ENCODE data around the gene TRAPPC10. TPM values are rescaled to one million over a fixed set of nuclear protein-coding genes. Genes with fewer than 3 reads are reported as not detected.

TRAPPC10 gene
- total RNA-seq, 2 donors from 2014 or later, result 14.4 to 38.9 TPM

- TF ChIP-seq POLR2AphosphoS5 (IDR thresholded peaks at IDR 0.05) (no peak), POLR2A (IDR thresholded peaks at IDR 0.05) (no peak)
- TF ChIP-seq, protein P1, sequence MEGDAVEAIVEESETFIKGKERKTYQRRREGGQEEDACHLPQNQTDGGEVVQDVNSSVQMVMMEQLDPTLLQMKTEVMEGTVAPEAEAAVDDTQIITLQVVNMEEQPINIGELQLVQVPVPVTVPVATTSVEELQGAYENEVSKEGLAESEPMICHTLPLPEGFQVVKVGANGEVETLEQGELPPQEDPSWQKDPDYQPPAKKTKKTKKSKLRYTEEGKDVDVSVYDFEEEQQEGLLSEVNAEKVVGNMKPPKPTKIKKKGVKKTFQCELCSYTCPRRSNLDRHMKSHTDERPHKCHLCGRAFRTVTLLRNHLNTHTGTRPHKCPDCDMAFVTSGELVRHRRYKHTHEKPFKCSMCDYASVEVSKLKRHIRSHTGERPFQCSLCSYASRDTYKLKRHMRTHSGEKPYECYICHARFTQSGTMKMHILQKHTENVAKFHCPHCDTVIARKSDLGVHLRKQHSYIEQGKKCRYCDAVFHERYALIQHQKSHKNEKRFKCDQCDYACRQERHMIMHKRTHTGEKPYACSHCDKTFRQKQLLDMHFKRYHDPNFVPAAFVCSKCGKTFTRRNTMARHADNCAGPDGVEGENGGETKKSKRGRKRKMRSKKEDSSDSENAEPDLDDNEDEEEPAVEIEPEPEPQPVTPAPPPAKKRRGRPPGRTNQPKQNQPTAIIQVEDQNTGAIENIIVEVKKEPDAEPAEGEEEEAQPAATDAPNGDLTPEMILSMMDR (IDR thresholded peaks at IDR 0.05), result no peak
- intact Hi-C loops (cut with DNase I), result no loop called here
- WGBS, result 90% methylated on average over 15 of the region's 15 CpGs
- Histone ChIP-seq H3K27ac (no peak overlapping the region), H3K4me3 (no peak overlapping the region), H3K4me1 (replicated peaks) (no peaks in the 10 kb centered on the region), H3K36me3 (no peaks in the 10 kb centered on the region), H3K27me3 (replicated peaks; ENCODE audit: insufficient read depth) (no peaks in the 10 kb centered on the region), H3K9me3 (no peaks in the 10 kb centered on the region)
- no peak for DNase-seq (ENCODE audit: low spot score)
Observed at GRCh38 chr21:43967981-43968380, 44.1 kb upstream of the TRAPPC10 start.

- Histone ChIP-seq H3K27me3 (replicated peaks; ENCODE audit: insufficient read depth) (no peaks in the 10 kb centered on the region), H3K4me3 (no peak overlapping the region), H3K4me1 (replicated peaks) (no peaks in the 10 kb centered on the region), H3K27ac (no peak overlapping the region), H3K36me3 (no peaks in the 10 kb centered on the region), H3K9me3 (no peaks in the 10 kb centered on the region)
- WGBS, result 87% methylated on average over 19 of the region's 19 CpGs
- DNase-seq (ENCODE audit: low spot score), result no peak
- no peak for TF ChIP-seq POLR2AphosphoS5 (IDR thresholded peaks at IDR 0.05)
- TF ChIP-seq, protein P1 (IDR thresholded peaks at IDR 0.05), result no peak
- no peak for TF ChIP-seq POLR2A (IDR thresholded peaks at IDR 0.05)
- intact Hi-C loops (cut with DNase I), result no loop called here
Observed at GRCh38 chr21:43968410-43969114, 43.5 kb upstream of the TRAPPC10 start.

DNA sequence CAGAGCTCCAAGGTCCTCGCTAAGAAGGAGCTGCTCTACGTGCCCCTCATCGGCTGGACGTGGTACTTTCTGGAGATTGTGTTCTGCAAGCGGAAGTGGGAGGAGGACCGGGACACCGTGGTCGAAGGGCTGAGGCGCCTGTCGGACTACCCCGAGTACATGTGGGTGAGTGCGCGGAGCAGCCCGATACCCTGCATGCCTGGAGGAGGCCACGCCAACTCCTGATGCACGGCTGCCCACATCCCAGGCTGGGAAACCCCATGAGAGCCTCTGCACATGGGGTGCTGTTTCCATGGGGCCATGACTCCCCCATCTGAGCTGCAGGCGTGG lies 43.0 kb upstream of the TRAPPC10 start:
- intact Hi-C loops (cut with DNase I), result no loop called here
- 91% methylated on average over 17 of the region's 17 CpGs for WGBS
- TF ChIP-seq, protein P1 (IDR thresholded peaks at IDR 0.05), result no peak
- TF ChIP-seq POLR2A (IDR thresholded peaks at IDR 0.05), result no peak
- no peak overlapping the region for H3K4me3 ChIP-seq
- DNase-seq (ENCODE audit: low spot score), result no peak
- no peak overlapping the region for H3K27ac ChIP-seq
- no peaks in the 10 kb centered on the region for H3K9me3 ChIP-seq
- no peaks in the 10 kb centered on the region for H3K27me3 ChIP-seq (replicated peaks; ENCODE audit: insufficient read depth)
- no peaks in the 10 kb centered on the region for H3K4me1 ChIP-seq (replicated peaks)
- no peaks in the 10 kb centered on the region for H3K36me3 ChIP-seq

GRCh38 chr21:43970551-43970950 lies 41.6 kb upstream of the TRAPPC10 start:
- Histone ChIP-seq H3K36me3 (no peaks in the 10 kb centered on the region), H3K9me3 (no peaks in the 10 kb centered on the region), H3K4me3 (no peak overlapping the region), H3K4me1 (replicated peaks) (no peaks in the 10 kb centered on the region), H3K27me3 (replicated peaks; ENCODE audit: insufficient read depth) (no peaks in the 10 kb centered on the region), H3K27ac (no peak overlapping the region)
- WGBS, result 91% methylated on average over 18 of the region's 18 CpGs
- TF ChIP-seq, protein P1 (IDR thresholded peaks at IDR 0.05), result no peak
- TF ChIP-seq POLR2A (IDR thresholded peaks at IDR 0.05), result no peak
- no peak for TF ChIP-seq POLR2AphosphoS5 (IDR thresholded peaks at IDR 0.05)
- intact Hi-C loops (cut with DNase I), result no loop called here
- no peak for DNase-seq (ENCODE audit: low spot score)
